Body of pancreas (tissue), 4 donors: Measurements from ENCODE around the gene IDUA. TPM values are rescaled to one million over a fixed set of nuclear protein-coding genes. Genes with fewer than 3 reads are reported as not detected.
A peak's percentile ranks its signal among the peaks of the same experiment; 100 is the strongest.

Experiments used
- ATAC-seq: fragments of 150-250 bp; one replicate; pipeline ENCODE4 v1.9.1; 2016
- DNase-seq, 4 donors: peaks; one replicate each; pipeline ENCODE4 v3.0.0-alpha.2; 2019
- H3K27ac ChIP-seq, 4 donors: fragments of 200-600 bp; sonication (generic); 1 replicate in 3 of 4; 2 replicates in 1 of 4; pipeline versions ENCODE4 v1.5.1 to v1.6.1; 2016 to 2019; ENCODE audit warnings: mild to moderate bottlenecking in 1 of 4, mixed read lengths in 1 of 4, moderate library complexity in 1 of 4
- H3K27me3 ChIP-seq, 2 donors: fragments of 200-600 bp; sonication (generic); one replicate each; pipeline ENCODE4 v1.6.0; 2016; ENCODE audit warnings: mild to moderate bottlenecking in 1 of 2
- H3K36me3 ChIP-seq, 2 donors: fragments of 200-600 bp; sonication (generic); replicated peaks in 1 of 2; 2 replicates each; pipeline ENCODE4 v1.5.1; 2016; ENCODE audit warnings: low read depth in 2 of 2; ENCODE audit not compliant: insufficient read depth in 1 of 2
- H3K4me1 ChIP-seq: fragments of 200-600 bp; sonication (generic); one replicate; pipeline ENCODE4 v1.6.0; 2016
- H3K4me3 ChIP-seq, 2 donors: fragments of 200-600 bp; sonication (generic); 1 replicate in 1 of 2; 2 replicates in 1 of 2; pipeline ENCODE4 v1.5.1; 2016 to 2019
- H3K9me3 ChIP-seq, 3 donors: fragments of 200-600 bp; sonication (generic); 1 replicate in 2 of 3; 2 replicates in 1 of 3; pipeline ENCODE4 v1.5.1; 2016
- CTCF ChIP-seq, 7 experiments: fragments of 450-650 bp in 4 of 7; fragments of 200-600 bp in 3 of 7; sonication (generic) in 3 of 7; IDR thresholded peaks; one replicate each; pipeline ENCODE4 v1.5.1; 2016 to 2019; ENCODE audit warnings: antibody characterized with exemption in 7 of 7
- POLR2A ChIP-seq, 3 donors: fragments of 450-650 bp; IDR thresholded peaks; one replicate each; pipeline ENCODE4 v1.6.1; 2016; ENCODE audit warnings: antibody characterized with exemption in 3 of 3, mild to moderate bottlenecking in 2 of 3
- WGBS, 2 donors: methylation state at CpG; one replicate each; pipeline ENCODE4 v1.1.5; 2017; 5-methylcytosine and 5-hydroxymethylcytosine counted together
- intact Hi-C: fragments of 100-400 bp; cut with DNase I; formaldehyde crosslinking; loops from one replicate; pipeline ENCODE4 v1.15.1; 2023
- total RNA-seq, 2 donors: library from RNA; depleted of rRNA; stranded (reverse); fragments of >200 nt; gene quantifications; one replicate each; pipeline ENCODE4 v1.1.0, GENCODE V29; 2016

The IDUA gene
- total RNA-seq, 2 donors from 2014 or later, result 30.0 to 37.6 TPM

- 2% methylated on average over 60 of the region's 69 CpGs; no CpG with 5 or more reads in 1 of the 2 donors for WGBS, 2 donors
- H3K4me1 ChIP-seq, result peaks cover 47% of the 10 kb centered on the region
- peak overlapping the region; percentile 40 to 63 (median 56) for H3K27ac ChIP-seq
- intact Hi-C loops, result no loop called here
- H3K9me3 ChIP-seq, result no peaks in the 10 kb centered on the region
- H3K36me3 ChIP-seq, result no peaks in the 10 kb centered on the region
- peak overlapping the region; percentile 8 to 41 for H3K4me3 ChIP-seq
- no peak for ATAC-seq
- TF ChIP-seq CTCF (IDR thresholded peaks at IDR 0.05) (no peak), POLR2A (IDR thresholded peaks at IDR 0.05) (peak in 1 of 3 donors; percentile 10)
- no peaks in the 10 kb centered on the region for H3K27me3 ChIP-seq
- DNase-seq, result peak; percentile 56 to 75 (median 65)
Measured at GRCh38 chr4:1012034-1012739, 25.3 kb downstream of the IDUA start.

GRCh38 chr4:1013225-1014073 is 26.6 kb downstream of the IDUA start:
- DNase-seq (no peak), ATAC-seq (no peak)
- intact Hi-C loops, result no loop called here
- WGBS, 2 donors, result 89 to 92% methylated on average over 6 to 31 of the region's 43 CpGs
- Histone ChIP-seq H3K4me3 (no peak overlapping the region), H3K36me3 (no peaks in the 10 kb centered on the region), H3K27me3 (no peaks in the 10 kb centered on the region), H3K9me3 (no peaks in the 10 kb centered on the region), H3K4me1 (peaks cover 47% of the 10 kb centered on the region), H3K27ac (no peak overlapping the region)
- TF ChIP-seq CTCF (IDR thresholded peaks at IDR 0.05) (no peak), POLR2A (IDR thresholded peaks at IDR 0.05) (no peak)

- no peaks in the 10 kb centered on the region for H3K36me3 ChIP-seq
- TF ChIP-seq POLR2A (IDR thresholded peaks at IDR 0.05), result no peak
- no peak for TF ChIP-seq CTCF (IDR thresholded peaks at IDR 0.05)
- intact Hi-C loops, result no loop called here
- no peak for DNase-seq
- no peaks in the 10 kb centered on the region for H3K27me3 ChIP-seq
- H3K4me1 ChIP-seq, result peaks cover 40% of the 10 kb centered on the region
- ATAC-seq, result no peak
- no peaks in the 10 kb centered on the region for H3K9me3 ChIP-seq
- no peak overlapping the region for H3K27ac ChIP-seq
- H3K4me3 ChIP-seq, result no peak overlapping the region
- WGBS, 2 donors, result 78 to 89% methylated on average over 16 to 36 of the region's 36 CpGs
Measured at GRCh38 chr4:1014291-1015167, 27.7 kb downstream of the IDUA start.

GRCh38 chr4:1015179-1015578 is 28.3 kb downstream of the IDUA start:
- TF ChIP-seq CTCF (IDR thresholded peaks at IDR 0.05) (no peak), POLR2A (IDR thresholded peaks at IDR 0.05) (no peak)
- Histone ChIP-seq H3K4me1 (peaks cover 36% of the 10 kb centered on the region), H3K4me3 (no peak overlapping the region), H3K27ac (no peak overlapping the region), H3K9me3 (no peaks in the 10 kb centered on the region), H3K36me3 (no peaks in the 10 kb centered on the region), H3K27me3 (no peaks in the 10 kb centered on the region)
- WGBS, 2 donors, result 80% methylated on average over 8 of the region's 8 CpGs; no CpG with 5 or more reads in 1 of the 2 donors
- DNase-seq (no peak), ATAC-seq (no peak)
- intact Hi-C loops, result no loop called here
